MM.1S (cell line): ENCODE results near the gene CAMK2N1.

Source experiments
- EZH2phosphoT487 ChIP-seq: fragments of 300-600 bp; sonication (generic); IDR thresholded peaks from 2 replicates; pipeline ENCODE4 v1.6.1; 2018; ENCODE audit warnings: antibody characterized with exemption, low read length
- TF ChIP-seq, protein P1 (sequence below): fragments of 300-600 bp; sonication (generic); IDR thresholded peaks from 2 replicates; pipeline ENCODE4 v1.5.1; 2016; ENCODE audit warnings: antibody characterized with exemption, low read length, mixed read lengths

DNA sequence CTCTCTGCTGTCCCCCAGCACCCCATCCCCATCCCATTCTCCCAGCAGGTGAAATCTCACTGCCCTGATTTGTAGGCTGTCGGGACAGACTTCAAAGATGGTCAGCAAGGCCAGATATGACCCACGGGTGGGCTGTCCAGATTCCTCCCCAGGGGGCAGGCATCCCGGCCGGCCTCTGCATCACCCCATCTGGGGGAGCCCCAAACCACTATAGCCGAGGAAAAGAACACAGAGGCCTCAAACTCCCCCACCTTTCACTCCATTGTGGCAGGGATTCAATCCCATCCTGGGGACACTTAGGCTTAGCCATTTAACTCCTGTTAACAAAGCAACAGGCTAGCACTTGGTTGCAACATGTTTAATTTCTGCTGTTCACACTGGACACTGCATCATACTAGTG, 13.1 kb upstream of the CAMK2N1 start:
- TF ChIP-seq, protein P1, sequence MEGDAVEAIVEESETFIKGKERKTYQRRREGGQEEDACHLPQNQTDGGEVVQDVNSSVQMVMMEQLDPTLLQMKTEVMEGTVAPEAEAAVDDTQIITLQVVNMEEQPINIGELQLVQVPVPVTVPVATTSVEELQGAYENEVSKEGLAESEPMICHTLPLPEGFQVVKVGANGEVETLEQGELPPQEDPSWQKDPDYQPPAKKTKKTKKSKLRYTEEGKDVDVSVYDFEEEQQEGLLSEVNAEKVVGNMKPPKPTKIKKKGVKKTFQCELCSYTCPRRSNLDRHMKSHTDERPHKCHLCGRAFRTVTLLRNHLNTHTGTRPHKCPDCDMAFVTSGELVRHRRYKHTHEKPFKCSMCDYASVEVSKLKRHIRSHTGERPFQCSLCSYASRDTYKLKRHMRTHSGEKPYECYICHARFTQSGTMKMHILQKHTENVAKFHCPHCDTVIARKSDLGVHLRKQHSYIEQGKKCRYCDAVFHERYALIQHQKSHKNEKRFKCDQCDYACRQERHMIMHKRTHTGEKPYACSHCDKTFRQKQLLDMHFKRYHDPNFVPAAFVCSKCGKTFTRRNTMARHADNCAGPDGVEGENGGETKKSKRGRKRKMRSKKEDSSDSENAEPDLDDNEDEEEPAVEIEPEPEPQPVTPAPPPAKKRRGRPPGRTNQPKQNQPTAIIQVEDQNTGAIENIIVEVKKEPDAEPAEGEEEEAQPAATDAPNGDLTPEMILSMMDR = no peak
- no peak for TF ChIP-seq EZH2phosphoT487
